GM08714 (cell line): Measurements from ENCODE around the gene KRTAP10-5.

Source experiments
- H3K4me3 ChIP-seq: fragments of 200-500 bp; sonication (Bioruptor generic); 2 replicates; pipeline ENCODE4 v1.5.1; 2014; ENCODE audit warnings: mild to moderate bottlenecking, low read length, inconsistent platforms
- ZNF274 ChIP-seq: IDR thresholded peaks from 2 replicates; pipeline ENCODE4 v1.6.1; 2012; ENCODE audit warnings: mild to moderate bottlenecking, low read depth, low read length

KRTAP10-5 gene

GRCh38 chr21:44529503-44530125 lies 50.8 kb downstream of the KRTAP10-5 start:
- no peak overlapping the region for H3K4me3 ChIP-seq

More at GRCh38 chr21:44529503-44530125, 50.8 kb downstream of the KRTAP10-5 start:
- TF ChIP-seq ZNF274, result no peak
